DOHH2 (cell line): ENCODE results near the gene KLK1.

Experiments
- EZH2phosphoT487 ChIP-seq: fragments of 200-600 bp; sonication (generic); IDR thresholded peaks from 2 replicates; pipeline ENCODE4 v1.6.1; 2017; ENCODE audit warnings: borderline replicate concordance, mild to moderate bottlenecking, antibody characterized with exemption, low read length, moderate library complexity, mixed read lengths
- TF ChIP-seq, protein P1 (sequence below): fragments of 200-600 bp; sonication (generic); IDR thresholded peaks from one replicate; pipeline ENCODE4 v1.5.1; 2014; ENCODE audit warnings: antibody characterized with exemption, mild to moderate bottlenecking, low read depth, low read length; ENCODE audit not compliant: poor library complexity, severe bottlenecking

GRCh38 chr19:50822661-50823208 is 852 bp downstream of the KLK1 start:
- TF ChIP-seq, protein P1, sequence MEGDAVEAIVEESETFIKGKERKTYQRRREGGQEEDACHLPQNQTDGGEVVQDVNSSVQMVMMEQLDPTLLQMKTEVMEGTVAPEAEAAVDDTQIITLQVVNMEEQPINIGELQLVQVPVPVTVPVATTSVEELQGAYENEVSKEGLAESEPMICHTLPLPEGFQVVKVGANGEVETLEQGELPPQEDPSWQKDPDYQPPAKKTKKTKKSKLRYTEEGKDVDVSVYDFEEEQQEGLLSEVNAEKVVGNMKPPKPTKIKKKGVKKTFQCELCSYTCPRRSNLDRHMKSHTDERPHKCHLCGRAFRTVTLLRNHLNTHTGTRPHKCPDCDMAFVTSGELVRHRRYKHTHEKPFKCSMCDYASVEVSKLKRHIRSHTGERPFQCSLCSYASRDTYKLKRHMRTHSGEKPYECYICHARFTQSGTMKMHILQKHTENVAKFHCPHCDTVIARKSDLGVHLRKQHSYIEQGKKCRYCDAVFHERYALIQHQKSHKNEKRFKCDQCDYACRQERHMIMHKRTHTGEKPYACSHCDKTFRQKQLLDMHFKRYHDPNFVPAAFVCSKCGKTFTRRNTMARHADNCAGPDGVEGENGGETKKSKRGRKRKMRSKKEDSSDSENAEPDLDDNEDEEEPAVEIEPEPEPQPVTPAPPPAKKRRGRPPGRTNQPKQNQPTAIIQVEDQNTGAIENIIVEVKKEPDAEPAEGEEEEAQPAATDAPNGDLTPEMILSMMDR = no peak
- no peak for TF ChIP-seq EZH2phosphoT487
